ENCODE measurements around the gene PHLPP1.

Gene PHLPP1

GRCh38 chr18:62828091-62828640, 112.8 kb downstream of the PHLPP1 start:
- Histone ChIP-seq H3K27ac (replicated peaks; ENCODE audit: low read length) (no peak overlapping the region), H3K79me1 (ENCODE audit: low read depth, low read length) (no peaks in the 10 kb centered on the region), H3K4me1 (ENCODE audit: control insufficient read depth in 2 of 2, insufficient read depth in 1 of 2, low read depth in 1 of 2, low read length in 2 of 2) (peaks cover 1 to 6% of the 10 kb centered on the region in 2 donors), H3K4ac (ENCODE audit: low read length) (no peak overlapping the region), H3K4me3 (ENCODE audit: low read length in 2 of 2) (no peak overlapping the region), H2AK5ac (ENCODE audit: low read depth, low read length) (no peak overlapping the region), H4K91ac (ENCODE audit: low read depth, low read length, poor library complexity) (no peak overlapping the region), H3K9me3 (replicated peaks in 1 of 2; ENCODE audit: control insufficient read depth in 2 of 2, insufficient read depth in 1 of 2, low read depth in 1 of 2, low read length in 2 of 2) (peaks cover 0 to 7% of the 10 kb centered on the region in 2 donors), H2BK12ac (ENCODE audit: low read length) (no peak overlapping the region), H2BK120ac (ENCODE audit: low read depth, low read length) (no peak overlapping the region), H2BK15ac (ENCODE audit: low read length) (no peak overlapping the region), H3K36me3 (replicated peaks in 1 of 2; ENCODE audit: control insufficient read depth in 2 of 2, insufficient read depth in 2 of 2, low read length in 2 of 2) (peaks cover 3 to 14% of the 10 kb centered on the region in 2 donors), H3K18ac (ENCODE audit: low read length) (no peak overlapping the region), H2BK5ac (ENCODE audit: low read length) (no peak overlapping the region), H3K23ac (ENCODE audit: low read depth, low read length, poor library complexity) (no peak overlapping the region), H4K8ac (ENCODE audit: low read depth, low read length) (no peak overlapping the region), H2AFZ (ENCODE audit: low read length) (no peak overlapping the region), H3K27me3 (ENCODE audit: control insufficient read depth in 3 of 3, insufficient read depth in 3 of 3, low read depth in 1 of 3, low read length in 3 of 3) (no peaks in the 10 kb centered on the region), H3K4me2 (ENCODE audit: insufficient read depth, low read length, poor library complexity, severe bottlenecking) (no peak overlapping the region), H3K9ac (ENCODE audit: low read depth, low read length, poor library complexity) (no peak overlapping the region), H3K14ac (ENCODE audit: low read length) (no peak overlapping the region)
- DNase-seq (ENCODE audit: low spot score): no peak
- WGBS, 2 donors (ENCODE audit: extremely low coverage in 2 of 2, insufficient read length in 2 of 2, insufficient replicate concordance in 1 of 2): no CpG with 5 or more reads among the region's 3 CpGs

- Histone ChIP-seq H3K36me3 (replicated peaks in 1 of 2; ENCODE audit: control insufficient read depth in 2 of 2, insufficient read depth in 2 of 2, low read length in 2 of 2) (peaks cover 3 to 14% of the 10 kb centered on the region in 2 donors), H3K9me3 (replicated peaks in 1 of 2; ENCODE audit: control insufficient read depth in 2 of 2, insufficient read depth in 1 of 2, low read depth in 1 of 2, low read length in 2 of 2) (peaks cover 0 to 4% of the 10 kb centered on the region in 2 donors), H3K18ac (ENCODE audit: low read length) (no peak overlapping the region), H3K27me3 (ENCODE audit: control insufficient read depth in 3 of 3, insufficient read depth in 3 of 3, low read depth in 1 of 3, low read length in 3 of 3) (no peaks in the 10 kb centered on the region), H3K4ac (ENCODE audit: low read length) (no peak overlapping the region), H3K79me1 (ENCODE audit: low read depth, low read length) (no peaks in the 10 kb centered on the region), H2BK120ac (ENCODE audit: low read depth, low read length) (no peak overlapping the region), H3K9ac (ENCODE audit: low read depth, low read length, poor library complexity) (no peak overlapping the region), H2AFZ (ENCODE audit: low read length) (no peak overlapping the region), H3K4me3 (ENCODE audit: low read length in 2 of 2) (no peak overlapping the region), H3K27ac (replicated peaks; ENCODE audit: low read length) (no peak overlapping the region), H2AK5ac (ENCODE audit: low read depth, low read length) (no peak overlapping the region), H2BK5ac (ENCODE audit: low read length) (no peak overlapping the region), H3K4me2 (ENCODE audit: insufficient read depth, low read length, poor library complexity, severe bottlenecking) (no peak overlapping the region), H2BK12ac (ENCODE audit: low read length) (no peak overlapping the region), H4K8ac (ENCODE audit: low read depth, low read length) (no peak overlapping the region), H2BK15ac (ENCODE audit: low read length) (no peak overlapping the region), H3K14ac (ENCODE audit: low read length) (no peak overlapping the region), H4K91ac (ENCODE audit: low read depth, low read length, poor library complexity) (no peak overlapping the region), H3K4me1 (ENCODE audit: control insufficient read depth in 2 of 2, insufficient read depth in 1 of 2, low read depth in 1 of 2, low read length in 2 of 2) (peaks cover 2 to 6% of the 10 kb centered on the region in 2 donors), H3K23ac (ENCODE audit: low read depth, low read length, poor library complexity) (no peak overlapping the region)
- no peak for DNase-seq (ENCODE audit: low spot score)
- no CpG with 5 or more reads among the region's 1 CpG for WGBS, 2 donors (ENCODE audit: extremely low coverage in 2 of 2, insufficient read length in 2 of 2, insufficient replicate concordance in 1 of 2)
These were observed 113.5 kb downstream of the PHLPP1 start for GRCh38 chr18:62828852-62829251.

- peaks cover 3 to 14% of the 10 kb centered on the region in 2 donors for H3K36me3 ChIP-seq (replicated peaks in 1 of 2; ENCODE audit: control insufficient read depth in 2 of 2, insufficient read depth in 2 of 2, low read length in 2 of 2)
- H2BK5ac ChIP-seq (ENCODE audit: low read length): no peak overlapping the region
- H3K27ac ChIP-seq (replicated peaks; ENCODE audit: low read length): no peak overlapping the region
- no peak overlapping the region for H4K91ac ChIP-seq (ENCODE audit: low read depth, low read length, poor library complexity)
- H3K4me2 ChIP-seq (ENCODE audit: insufficient read depth, low read length, poor library complexity, severe bottlenecking): no peak overlapping the region
- no peak overlapping the region for H3K18ac ChIP-seq (ENCODE audit: low read length)
- no peak overlapping the region for H3K14ac ChIP-seq (ENCODE audit: low read length)
- H2AFZ ChIP-seq (ENCODE audit: low read length): no peak overlapping the region
- no peak overlapping the region for H2BK15ac ChIP-seq (ENCODE audit: low read length)
- no peak for DNase-seq (ENCODE audit: low spot score)
- H3K23ac ChIP-seq (ENCODE audit: low read depth, low read length, poor library complexity): no peak overlapping the region
- no peak overlapping the region for H2AK5ac ChIP-seq (ENCODE audit: low read depth, low read length)
- H3K79me1 ChIP-seq (ENCODE audit: low read depth, low read length): no peaks in the 10 kb centered on the region
- H3K4me1 ChIP-seq (ENCODE audit: control insufficient read depth in 2 of 2, insufficient read depth in 1 of 2, low read depth in 1 of 2, low read length in 2 of 2): peaks cover 5 to 9% of the 10 kb centered on the region in 2 donors
- H3K4ac ChIP-seq (ENCODE audit: low read length): no peak overlapping the region
- no peak overlapping the region for H3K9ac ChIP-seq (ENCODE audit: low read depth, low read length, poor library complexity)
- peaks cover 0 to 4% of the 10 kb centered on the region in 2 donors for H3K9me3 ChIP-seq (replicated peaks in 1 of 2; ENCODE audit: control insufficient read depth in 2 of 2, insufficient read depth in 1 of 2, low read depth in 1 of 2, low read length in 2 of 2)
- H3K4me3 ChIP-seq (ENCODE audit: low read length in 2 of 2): no peak overlapping the region
- no peak overlapping the region for H2BK12ac ChIP-seq (ENCODE audit: low read length)
- no peak overlapping the region for H2BK120ac ChIP-seq (ENCODE audit: low read depth, low read length)
- no CpG with 5 or more reads among the region's 7 CpGs for WGBS, 2 donors (ENCODE audit: extremely low coverage in 2 of 2, insufficient read length in 2 of 2, insufficient replicate concordance in 1 of 2)
- H3K27me3 ChIP-seq (ENCODE audit: control insufficient read depth in 3 of 3, insufficient read depth in 3 of 3, low read depth in 1 of 3, low read length in 3 of 3): no peaks in the 10 kb centered on the region
- H4K8ac ChIP-seq (ENCODE audit: low read depth, low read length): no peak overlapping the region
These were observed 114.6 kb downstream of the PHLPP1 start for GRCh38 chr18:62829936-62830335.

GRCh38 chr18:62832282-62832681, 116.9 kb downstream of the PHLPP1 start:
- Histone ChIP-seq H3K4me2 (ENCODE audit: insufficient read depth, low read length, poor library complexity, severe bottlenecking) (no peak overlapping the region), H2AK5ac (ENCODE audit: low read depth, low read length) (no peak overlapping the region), H3K27ac (replicated peaks; ENCODE audit: low read length) (no peak overlapping the region), H3K79me1 (ENCODE audit: low read depth, low read length) (no peaks in the 10 kb centered on the region), H2BK15ac (ENCODE audit: low read length) (no peak overlapping the region), H3K4me3 (ENCODE audit: low read length in 2 of 2) (no peak overlapping the region), H3K18ac (ENCODE audit: low read length) (no peak overlapping the region), H2AFZ (ENCODE audit: low read length) (no peak overlapping the region), H4K91ac (ENCODE audit: low read depth, low read length, poor library complexity) (no peak overlapping the region), H3K36me3 (replicated peaks in 1 of 2; ENCODE audit: control insufficient read depth in 2 of 2, insufficient read depth in 2 of 2, low read length in 2 of 2) (peaks cover 3 to 14% of the 10 kb centered on the region in 2 donors), H2BK12ac (ENCODE audit: low read length) (no peak overlapping the region), H2BK120ac (ENCODE audit: low read depth, low read length) (no peak overlapping the region), H3K9ac (ENCODE audit: low read depth, low read length, poor library complexity) (no peak overlapping the region), H3K9me3 (replicated peaks in 1 of 2; ENCODE audit: control insufficient read depth in 2 of 2, insufficient read depth in 1 of 2, low read depth in 1 of 2, low read length in 2 of 2) (peaks cover 0 to 11% of the 10 kb centered on the region in 2 donors), H2BK5ac (ENCODE audit: low read length) (no peak overlapping the region), H3K23ac (ENCODE audit: low read depth, low read length, poor library complexity) (no peak overlapping the region), H3K4me1 (ENCODE audit: control insufficient read depth in 2 of 2, insufficient read depth in 1 of 2, low read depth in 1 of 2, low read length in 2 of 2) (peaks cover 5 to 9% of the 10 kb centered on the region in 2 donors), H3K4ac (ENCODE audit: low read length) (no peak overlapping the region), H3K27me3 (ENCODE audit: control insufficient read depth in 3 of 3, insufficient read depth in 3 of 3, low read depth in 1 of 3, low read length in 3 of 3) (no peaks in the 10 kb centered on the region), H4K8ac (ENCODE audit: low read depth, low read length) (no peak overlapping the region), H3K14ac (ENCODE audit: low read length) (no peak overlapping the region)
- WGBS, 2 donors (ENCODE audit: extremely low coverage in 2 of 2, insufficient read length in 2 of 2, insufficient replicate concordance in 1 of 2): 100% methylated on average over 1 of the region's 2 CpGs
- DNase-seq (ENCODE audit: low spot score): no peak

All from neuronal stem cell (in vitro differentiated cells).